IMR-90 (cell line): ENCODE measurements around the gene RNF151. TPM values are rescaled to one million over a fixed set of nuclear protein-coding genes. Genes with fewer than 3 reads are reported as not detected.
A peak's percentile ranks its signal among the peaks of the same experiment; 100 is the strongest.

Source experiments
- ATAC-seq: fragments of 200-7000 bp; cut with Tn5 transposase; 2 replicates; pipeline ENCODE4 v1.9.1; 2020; ENCODE audit warnings: low read depth, mild to moderate bottlenecking, moderate library complexity
- BruUV-seq: library from RNA; stranded (reverse); fragments of 400-500 nt; replicated peaks from 2 replicates; lab custom pipeline; 2021; lab: Mats Ljungman, UMichigan
- CTCF ChIA-PET: fragments of 300-600 bp; formaldehyde crosslinking; extraction: SDS; loops from one replicate; lab custom pipeline; 2021; ENCODE audit warnings: antibody characterized with exemption; lab: Yijun Ruan, JAX
- POLR2A ChIA-PET: fragments of 300-600 bp; sonication (Branson Sonifier 250); formaldehyde crosslinking; loops from one replicate; lab custom pipeline; 2022; ENCODE audit warnings: antibody characterized with exemption; ENCODE audit not compliant: unreplicated experiment; lab: Charles Lee
- DNase-seq: peaks from one replicate; pipeline ENCODE4 v3.0.0; 2013
- H2AFZ ChIP-seq: replicated peaks from 2 replicates; pipeline ENCODE3; 2013; ENCODE audit warnings: low read length, mild to moderate bottlenecking; ENCODE audit not compliant: poor library complexity
- H2AK5ac ChIP-seq: 2 replicates; pipeline ENCODE4 v1.6.1; 2013; ENCODE audit warnings: low read depth, low read length, inconsistent platforms
- H2AK9ac ChIP-seq: replicated peaks from 2 replicates; pipeline ENCODE3; 2013; ENCODE audit warnings: mild to moderate bottlenecking, low read depth, low read length, moderate library complexity; ENCODE audit not compliant: poor library complexity
- H2BK120ac ChIP-seq: 2 replicates; pipeline ENCODE4 v1.6.1; 2013; ENCODE audit warnings: low read depth, low read length, inconsistent platforms
- H2BK15ac ChIP-seq: 3 replicates; pipeline ENCODE4 v1.6.1; 2013; ENCODE audit warnings: low read depth, low read length, inconsistent platforms
- H2BK20ac ChIP-seq: 2 replicates; pipeline ENCODE4 v1.6.1; 2013; ENCODE audit warnings: low read depth, mild to moderate bottlenecking, inconsistent platforms, low read length, moderate library complexity
- H2BK5ac ChIP-seq: 2 replicates; pipeline ENCODE4 v1.6.1; 2013; ENCODE audit warnings: mild to moderate bottlenecking, low read depth, low read length, inconsistent platforms; ENCODE audit not compliant: poor library complexity, severe bottlenecking
- H3K14ac ChIP-seq: replicated peaks from 2 replicates; pipeline ENCODE4 v1.6.1; 2013; ENCODE audit warnings: low read depth, low read length, inconsistent platforms
- H3K18ac ChIP-seq: 2 replicates; pipeline ENCODE4 v1.6.1; 2013; ENCODE audit warnings: low read depth, low read length, control low read depth
- H3K23ac ChIP-seq: 2 replicates; pipeline ENCODE4 v1.6.1; 2013; ENCODE audit warnings: low read depth, low read length, inconsistent platforms
- H3K27ac ChIP-seq: 2 replicates; pipeline ENCODE4 v1.5.1; 2013; ENCODE audit warnings: mild to moderate bottlenecking, control low read depth, low read length; ENCODE audit not compliant: insufficient read depth
- H3K27me3 ChIP-seq: 2 replicates; pipeline ENCODE4 v1.6.1; 2013; ENCODE audit warnings: low read length; ENCODE audit not compliant: control insufficient read depth, insufficient read depth
- H3K36me3 ChIP-seq: 2 replicates; pipeline ENCODE4 v1.6.1; 2013; ENCODE audit warnings: low read length, mixed read lengths; ENCODE audit not compliant: control insufficient read depth, insufficient read depth
- H3K4ac ChIP-seq: 2 replicates; pipeline ENCODE4 v1.6.1; 2013; ENCODE audit warnings: low read depth, low read length, inconsistent platforms
- H3K4me1 ChIP-seq: 2 replicates; pipeline ENCODE4 v1.6.1; 2013; ENCODE audit warnings: low read length, mixed read lengths; ENCODE audit not compliant: control insufficient read depth, insufficient read depth
- H3K4me2 ChIP-seq: 2 replicates; pipeline ENCODE4 v1.6.1; 2013; ENCODE audit warnings: low read depth, mild to moderate bottlenecking, control low read depth, low read length, moderate library complexity
- H3K4me3 ChIP-seq: 2 replicates; pipeline ENCODE4 v1.5.1; 2013; ENCODE audit warnings: low read depth, mild to moderate bottlenecking, control low read depth, low read length, moderate library complexity; ENCODE audit not compliant: insufficient read depth
- H3K56ac ChIP-seq: 2 replicates; pipeline ENCODE4 v1.6.1; 2013; ENCODE audit warnings: low read length, inconsistent platforms; ENCODE audit not compliant: insufficient read depth; ENCODE audit errors: extremely low read depth
- H3K79me1 ChIP-seq, 2 experiments: 2 replicates each; pipeline ENCODE4 v1.6.1; 2013; ENCODE audit warnings: low read length in 2 of 2, inconsistent platforms in 1 of 2, low read depth in 1 of 2
- H3K9ac ChIP-seq: 2 replicates; pipeline ENCODE4 v1.6.1; 2013; ENCODE audit warnings: low read depth, low read length, control low read depth
- H3K9me1 ChIP-seq: 2 replicates; pipeline ENCODE4 v1.6.1; 2013; ENCODE audit warnings: low read length, inconsistent platforms; ENCODE audit not compliant: insufficient read depth
- H3K9me3 ChIP-seq: 2 replicates; pipeline ENCODE4 v1.6.1; 2013; ENCODE audit warnings: low read length; ENCODE audit not compliant: control insufficient read depth, insufficient read depth
- H4K20me1 ChIP-seq: 2 replicates; pipeline ENCODE4 v1.6.1; 2013; ENCODE audit warnings: low read length, inconsistent platforms; ENCODE audit not compliant: insufficient read depth
- H4K5ac ChIP-seq: 2 replicates; pipeline ENCODE4 v1.6.1; 2013; ENCODE audit warnings: mild to moderate bottlenecking, low read depth, low read length, control low read depth
- H4K8ac ChIP-seq, 2 experiments: 2 replicates each; pipeline ENCODE4 v1.6.1; 2013; ENCODE audit warnings: low read depth in 2 of 2, low read length in 2 of 2, control low read depth in 1 of 2, inconsistent platforms in 1 of 2
- H4K91ac ChIP-seq: 2 replicates; pipeline ENCODE4 v1.6.1; 2013; ENCODE audit warnings: low read depth, low read length, inconsistent platforms; ENCODE audit not compliant: insufficient read depth
- ELK1 ChIP-seq: fragments of 150-350 bp; IDR thresholded peaks from 2 replicates; pipeline ENCODE4 v1.6.1; 2016; ENCODE audit warnings: low read depth, mild to moderate bottlenecking, low read length, moderate library complexity, borderline replicate concordance
- NFE2L2 ChIP-seq: fragments of 150-350 bp; IDR thresholded peaks from 2 replicates; pipeline ENCODE4 v1.6.1; 2016; ENCODE audit warnings: low read depth, mild to moderate bottlenecking, low read length
- RFX5 ChIP-seq: IDR thresholded peaks from 2 replicates; pipeline ENCODE4 v1.8.0; 2012; ENCODE audit warnings: low read depth, mild to moderate bottlenecking, low read length, moderate library complexity
- WGBS, 2 experiments: methylation state at CpG; one replicate each; pipeline versions ENCODE4 v1.1.5 to v1.1.7; 2013; ENCODE audit warnings: missing lambda C conversion rate in 2 of 2; ENCODE audit not compliant: insufficient read length in 1 of 2; ENCODE audit errors: extremely low coverage in 2 of 2; 5-methylcytosine and 5-hydroxymethylcytosine counted together
- dilution Hi-C: fragments of 300-500 bp; cut with HindIII; formaldehyde crosslinking; loops from one replicate; pipeline ENCODE4 v1.14.3; 2018; ENCODE audit warnings: low sequenced_read_pairs; ENCODE audit not compliant: unreplicated experiment
- in situ Hi-C: fragments of 300-500 bp; cut with MboI; formaldehyde crosslinking; loops from 3 replicates; pipeline ENCODE4 v1.14.3; 2019; ENCODE audit warnings: low sequenced_read_pairs, inconsistent platforms, mixed read lengths
- intact Hi-C: fragments of 100-400 bp; cut with micrococcal nuclease; formaldehyde crosslinking; loops from 2 replicates; pipeline ENCODE4 v1.10.0; 2022
- polyA plus RNA-seq, 3 experiments: library from polyadenylated mRNA; depleted of rRNA; stranded (reverse); fragments of >200 nt; gene quantifications; 2 replicates each; pipeline ENCODE4 v1.2.3, GENCODE V29; 2012; ENCODE audit warnings: low replicate concordance in 1 of 3
- total RNA-seq: library from RNA; depleted of rRNA; stranded (reverse); fragments of >200 nt; gene quantifications from 2 replicates; pipeline ENCODE4 v1.2.3, GENCODE V29; 2012

RNF151 gene
- total and polyA plus RNA-seq, 2 of the 4 experiments (the other 2 are of a cell fraction) = not detected

DNA sequence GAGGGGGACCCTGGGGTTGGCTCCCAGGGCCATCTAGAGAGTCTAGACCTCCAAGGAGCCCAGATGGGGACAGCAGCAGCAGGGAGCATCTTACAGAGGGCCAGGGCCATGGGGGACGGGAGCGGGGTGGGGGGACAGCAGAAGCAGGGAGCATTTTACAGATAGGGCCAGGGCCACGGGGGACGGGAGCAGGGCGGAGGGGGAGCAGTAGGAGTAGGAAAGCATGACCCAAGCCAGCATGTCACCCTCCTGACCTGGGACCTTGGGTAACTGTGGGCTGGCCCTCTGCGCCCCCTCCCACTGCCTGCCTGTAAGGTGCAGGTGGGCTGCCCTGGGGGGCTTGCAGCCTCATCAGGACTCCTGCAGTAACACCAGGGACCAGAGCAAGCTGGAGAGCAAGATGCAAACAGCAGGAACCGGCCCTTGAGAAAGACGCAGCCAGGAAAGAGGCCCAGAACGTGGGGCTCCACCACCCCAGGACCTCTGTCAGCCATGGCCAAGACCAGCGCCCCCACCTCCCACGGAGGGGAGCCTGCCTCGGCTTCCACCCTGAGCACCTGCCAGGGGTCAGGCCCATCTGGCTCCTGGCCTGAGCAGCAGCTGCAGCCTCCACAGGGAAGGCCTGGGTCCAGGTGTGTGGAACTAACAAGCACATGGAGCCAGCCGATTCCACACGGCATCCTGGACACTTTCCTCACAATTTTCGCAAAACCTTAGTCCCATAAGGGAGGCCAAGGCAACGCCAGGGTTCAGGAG lies 40.6 kb downstream of the RNF151 start:
- H2BK20ac ChIP-seq = no peak overlapping the region
- DNase-seq (no peak), ATAC-seq (no peak)
- no peak overlapping the region for H4K91ac ChIP-seq
- TF ChIP-seq ELK1 (no peak), RFX5 (no peak), NFE2L2 (no peak)
- peak overlapping the region; percentile 17 for H3K27ac ChIP-seq
- no peak overlapping the region for H4K5ac ChIP-seq
- WGBS, 2 experiments = 78% methylated on average over 6 of the region's 16 CpGs; no CpG with 5 or more reads in 1 of the 2 experiments
- H3K56ac ChIP-seq = no peak overlapping the region
- peaks cover 66% of the 10 kb centered on the region for H4K20me1 ChIP-seq
- peak overlapping the region; percentile 46; the same call in 1 of the 2 replicates for H3K4me2 ChIP-seq
- in situ Hi-C loops (no loop called here), intact Hi-C loops (no loop called here), dilution Hi-C loops (no loop called here)
- POLR2A ChIA-PET = no interaction called here
- H3K14ac ChIP-seq = no peak overlapping the region
- peak overlapping the region; percentile 53 for H2AFZ ChIP-seq
- 0 out of 2 replicates have a peak overlapping the region, but pooled peaks have one; percentile 44 for H2BK120ac ChIP-seq
- no peak overlapping the region for H4K8ac ChIP-seq
- peaks cover 21% of the 10 kb centered on the region for H3K36me3 ChIP-seq
- CTCF ChIA-PET = interaction anchor here (1.4 kb wide), 1 partner anchor 133 kb away, joined by 4 read pairs; no protein-coding TSS in a partner anchor
- peak overlapping the region; percentile 18; the same call in 1 of the 2 replicates for H2AK5ac ChIP-seq
- peak overlapping the region; percentile 80; the same call in 1 of the 2 replicates for H3K23ac ChIP-seq
- H3K9me1 ChIP-seq = peaks cover 8% of the 10 kb centered on the region; the same call in 1 of the 2 replicates
- H3K9ac ChIP-seq = peak overlapping the region; percentile 9; the same call in 1 of the 2 replicates
- no peak overlapping the region for H3K4ac ChIP-seq
- no peak overlapping the region for H3K4me3 ChIP-seq
- peaks cover 28% of the 10 kb centered on the region for H3K4me1 ChIP-seq
- H2BK5ac ChIP-seq = no peak overlapping the region
- H2AK9ac ChIP-seq = no peak overlapping the region
- BruUV-seq = no TSS peak
- peaks cover 18 to 78% of the 10 kb centered on the region in 2 experiments; a peak in 3 of 4 replicates for H3K79me1 ChIP-seq
- no peak overlapping the region for H3K18ac ChIP-seq
- no peaks in the 10 kb centered on the region for H3K9me3 ChIP-seq
- no peaks in the 10 kb centered on the region for H3K27me3 ChIP-seq
- H2BK15ac ChIP-seq = no peak overlapping the region
